ENCODE measurements around the gene MYOC.
"Not testable (repeated sequence)": the region's sequence is repeated elsewhere in the genome, so short reads cannot be mapped to it uniquely, and the experiment has no call there.

Gene MYOC

DNA sequence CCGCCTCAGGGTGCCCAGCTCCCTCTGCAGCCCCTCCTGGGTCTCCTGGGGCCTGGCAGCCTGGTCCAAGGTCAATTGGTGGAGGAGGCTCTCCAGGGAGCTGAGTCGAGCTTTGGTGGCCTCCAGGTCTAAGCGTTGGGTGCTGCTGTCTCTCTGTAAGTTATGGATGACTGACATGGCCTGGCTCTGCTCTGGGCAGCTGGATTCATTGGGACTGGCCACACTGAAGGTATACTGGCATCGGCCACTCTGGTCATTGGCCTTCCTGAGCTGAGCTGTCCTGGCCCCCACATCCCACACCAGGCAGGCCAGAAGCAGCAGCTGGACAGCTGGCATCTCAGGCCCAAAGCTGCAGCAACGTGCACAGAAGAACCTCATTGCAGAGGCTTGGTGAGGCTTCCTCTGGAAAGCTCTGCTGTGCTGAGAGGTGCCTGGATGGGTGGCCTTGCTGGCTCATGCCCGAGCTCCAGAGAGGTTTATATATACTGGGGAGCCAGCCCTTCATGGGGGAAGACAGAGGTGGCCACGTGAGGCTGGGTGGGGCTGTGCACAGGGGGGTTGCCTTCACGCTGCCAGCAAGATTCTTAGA is at the start of gene MYOC:
Gene MYOC, minus strand, starts transcription at position 455 of the 589 bp plus-strand sequence. Its CDS starts 77 bp downstream, at position 378.
- no peak for DNase-seq (ENCODE audit: low spot score)

DNA sequence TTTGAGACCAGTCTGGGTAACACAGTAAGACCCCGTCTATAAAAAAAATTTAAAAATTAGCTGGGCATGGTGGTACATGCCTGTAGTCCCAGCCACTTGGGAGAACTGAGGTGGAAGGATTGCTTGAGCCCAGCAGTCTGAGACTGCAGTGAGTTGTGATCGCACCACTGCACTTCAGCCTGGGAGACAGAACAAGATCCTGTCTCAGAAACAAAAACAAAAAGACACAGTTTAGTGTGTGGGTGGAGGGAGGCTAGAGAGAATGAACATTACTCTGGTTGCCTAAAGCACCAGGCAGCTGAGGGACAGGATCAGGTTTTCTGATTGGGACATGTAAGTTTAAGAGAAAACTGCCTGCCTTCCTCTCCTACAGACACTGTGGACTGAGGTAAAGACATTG is 47.0 kb upstream of the MYOC start:
- no peak for DNase-seq (ENCODE audit: low spot score)

DNA sequence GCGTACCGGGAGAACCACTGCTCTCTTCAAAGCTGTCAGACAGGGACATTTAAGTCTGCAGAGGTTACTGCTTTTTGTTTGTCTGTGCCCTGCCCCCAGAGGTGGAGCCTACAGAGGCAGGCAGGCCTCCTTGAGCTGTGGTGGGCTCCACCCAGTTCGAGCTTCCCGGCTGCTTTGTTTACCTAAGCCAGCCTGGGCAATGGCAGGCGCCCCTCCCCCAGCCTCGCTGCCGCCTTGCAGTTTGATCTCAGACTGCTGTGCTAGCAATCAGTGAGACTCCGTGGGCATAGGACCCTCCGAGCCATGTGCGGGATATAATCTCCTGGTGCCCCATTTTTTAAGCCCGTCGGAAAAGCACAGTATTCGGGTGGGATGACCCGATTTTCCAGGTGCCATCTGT is 43.3 kb upstream of the MYOC start:
- not testable (repeated sequence) for DNase-seq (ENCODE audit: low spot score)

DNA sequence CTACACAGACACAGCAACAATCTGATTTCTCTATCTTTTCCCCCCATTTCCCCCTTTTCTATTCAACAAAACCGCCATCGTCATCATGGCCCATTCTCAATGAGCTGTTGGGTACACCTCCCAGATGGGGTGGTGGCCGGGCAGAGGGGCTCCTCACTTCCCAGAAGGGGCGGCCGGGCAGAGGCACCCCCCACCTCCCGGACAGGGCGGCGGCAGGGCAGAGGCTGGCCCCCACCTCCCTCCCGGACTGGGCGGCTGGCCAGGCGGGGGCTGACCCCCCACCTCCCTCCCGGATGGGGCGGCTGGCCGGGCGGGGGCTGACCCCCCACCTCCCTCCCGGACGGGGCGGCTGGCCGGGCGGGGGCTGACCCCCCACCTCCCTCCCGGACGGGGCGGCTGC is 41.1 kb upstream of the MYOC start:
- not testable (repeated sequence) for DNase-seq (ENCODE audit: low spot score)

DNA sequence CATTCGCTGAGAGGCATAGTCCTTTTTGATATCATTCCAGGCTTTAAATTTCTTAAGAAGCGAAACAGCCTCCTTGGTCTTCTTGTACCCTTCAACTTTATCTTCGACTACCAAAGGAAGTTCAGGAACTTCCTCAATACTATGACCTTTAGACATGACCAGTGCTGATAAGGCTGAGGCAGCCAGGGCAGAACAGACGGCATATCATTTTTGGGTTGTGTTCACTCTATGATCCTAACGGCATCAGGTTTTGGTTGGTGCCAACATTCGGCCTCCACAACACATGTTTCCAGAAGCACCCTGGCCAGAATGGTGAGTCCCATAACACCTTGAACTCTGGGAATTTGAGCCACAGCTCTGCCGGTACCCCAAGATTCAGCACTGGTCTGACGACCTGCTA is 31.4 kb upstream of the MYOC start:
- DNase-seq (ENCODE audit: low spot score) = no peak

DNA sequence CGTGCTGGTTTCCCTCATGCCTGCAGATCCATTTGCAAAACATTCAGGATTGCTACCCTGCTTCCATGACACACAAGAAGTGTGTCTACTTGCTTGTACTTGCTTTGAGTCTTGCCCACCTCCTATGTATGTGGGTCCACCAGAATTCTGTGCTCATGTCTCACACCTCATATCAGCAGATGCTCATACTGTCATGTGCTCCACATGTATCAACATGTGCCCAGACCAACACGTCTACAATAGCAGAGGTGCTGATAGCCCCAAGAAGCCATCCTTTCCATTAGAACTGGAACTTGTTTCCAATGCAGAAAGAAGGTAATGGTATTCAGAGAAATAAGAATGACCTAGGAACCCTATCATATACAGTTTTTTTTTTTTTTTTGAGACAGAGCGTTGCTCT is 27.9 kb upstream of the MYOC start:
- no peak for DNase-seq (ENCODE audit: low spot score)

GRCh38 chr1:171676823-171677222 is 24.3 kb upstream of the MYOC start:
- DNase-seq (ENCODE audit: low spot score) = no peak

DNA sequence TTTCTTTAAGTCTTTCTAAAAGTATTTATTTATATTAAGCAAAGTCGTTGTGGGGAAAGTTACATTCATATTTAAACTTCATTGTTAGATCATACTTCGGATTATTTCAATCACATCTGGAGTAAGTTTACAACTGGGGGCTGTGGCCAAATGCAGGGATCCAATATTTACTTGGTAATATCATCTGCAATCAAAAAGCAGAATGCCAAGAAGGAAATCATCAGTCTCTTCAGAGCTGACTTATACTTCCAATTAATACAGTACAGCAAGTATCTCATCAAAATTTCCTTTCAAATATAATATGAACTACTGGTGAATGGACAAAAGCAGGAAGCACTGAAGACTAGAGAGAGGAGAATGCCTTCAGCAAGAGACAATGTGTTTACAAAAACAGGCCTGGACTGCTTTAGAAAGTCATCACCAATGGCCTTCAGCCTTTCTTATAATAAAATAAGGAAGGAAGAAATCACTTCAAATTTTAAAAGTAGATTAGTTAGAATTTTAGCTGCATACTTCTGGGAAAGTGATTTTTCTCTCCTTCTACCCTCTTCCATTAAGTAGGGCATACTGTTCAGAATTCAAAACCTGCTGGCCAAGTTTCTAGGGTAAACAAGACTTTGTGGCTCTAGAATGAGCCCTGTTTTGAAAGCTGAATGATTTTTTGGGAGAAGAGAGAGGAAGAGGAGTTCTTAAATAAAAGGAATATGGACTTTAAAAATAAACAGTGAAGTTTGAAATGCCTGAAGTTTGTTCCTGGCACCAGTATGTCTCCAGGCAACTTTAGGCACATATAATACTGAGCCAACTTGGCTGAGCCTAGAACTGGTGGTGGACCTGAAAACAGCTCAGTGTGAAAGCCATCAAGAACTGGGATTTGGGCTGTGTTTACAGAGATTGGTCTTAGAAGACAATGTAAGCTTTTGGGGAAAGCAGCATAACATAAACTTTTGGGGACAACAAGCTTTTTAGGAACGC is 22.2 kb upstream of the MYOC start:
- no peak for DNase-seq (ENCODE audit: low spot score)

DNA sequence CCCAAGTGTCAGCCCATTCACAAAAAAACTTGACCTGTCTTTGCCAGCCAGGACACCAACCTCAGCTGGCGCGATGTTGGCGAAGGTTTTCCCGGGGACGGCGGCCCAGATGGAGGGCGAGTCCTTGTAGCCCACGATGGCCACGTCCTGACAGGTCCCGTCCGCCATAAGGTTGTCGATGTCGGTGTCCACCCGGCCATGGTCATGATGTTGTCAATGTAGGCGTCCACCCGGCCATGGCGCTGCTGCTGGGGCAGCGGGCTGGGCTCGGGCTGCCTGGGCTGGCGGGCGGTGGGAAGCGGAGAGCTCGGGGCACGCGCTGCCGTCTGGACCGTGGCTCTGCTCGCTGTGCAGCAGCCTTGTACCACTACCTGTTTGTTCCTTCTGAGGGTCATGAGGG is 18.3 kb upstream of the MYOC start:
- DNase-seq (ENCODE audit: low spot score) = no peak

- DNase-seq (ENCODE audit: low spot score) = no peak
Measured at GRCh38 chr1:171668372-171668771, 15.9 kb upstream of the MYOC start.

GRCh38 chr1:171666114-171666769 is 13.8 kb upstream of the MYOC start:
- no peak for DNase-seq (ENCODE audit: low spot score)

DNA sequence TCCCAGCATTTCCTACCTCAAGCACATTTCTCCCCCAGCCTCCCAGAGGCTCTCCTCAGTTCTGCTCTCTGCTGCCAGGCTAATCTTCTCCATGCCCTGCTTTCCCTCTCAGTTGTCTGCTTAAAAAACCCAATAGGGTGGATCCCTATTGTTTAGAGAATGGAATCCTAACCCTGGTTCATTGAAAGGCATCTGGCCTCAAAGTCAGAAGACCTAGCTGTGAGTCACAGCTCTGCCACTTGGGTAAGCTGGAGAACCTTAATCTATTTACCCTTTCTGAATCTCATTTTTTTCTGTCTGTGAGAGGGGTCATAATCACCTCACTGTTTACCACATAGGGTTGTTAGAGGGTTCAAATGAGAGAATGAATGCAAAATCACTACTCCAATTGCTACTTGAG is 12.5 kb upstream of the MYOC start:
- DNase-seq (ENCODE audit: low spot score) = no peak

DNA sequence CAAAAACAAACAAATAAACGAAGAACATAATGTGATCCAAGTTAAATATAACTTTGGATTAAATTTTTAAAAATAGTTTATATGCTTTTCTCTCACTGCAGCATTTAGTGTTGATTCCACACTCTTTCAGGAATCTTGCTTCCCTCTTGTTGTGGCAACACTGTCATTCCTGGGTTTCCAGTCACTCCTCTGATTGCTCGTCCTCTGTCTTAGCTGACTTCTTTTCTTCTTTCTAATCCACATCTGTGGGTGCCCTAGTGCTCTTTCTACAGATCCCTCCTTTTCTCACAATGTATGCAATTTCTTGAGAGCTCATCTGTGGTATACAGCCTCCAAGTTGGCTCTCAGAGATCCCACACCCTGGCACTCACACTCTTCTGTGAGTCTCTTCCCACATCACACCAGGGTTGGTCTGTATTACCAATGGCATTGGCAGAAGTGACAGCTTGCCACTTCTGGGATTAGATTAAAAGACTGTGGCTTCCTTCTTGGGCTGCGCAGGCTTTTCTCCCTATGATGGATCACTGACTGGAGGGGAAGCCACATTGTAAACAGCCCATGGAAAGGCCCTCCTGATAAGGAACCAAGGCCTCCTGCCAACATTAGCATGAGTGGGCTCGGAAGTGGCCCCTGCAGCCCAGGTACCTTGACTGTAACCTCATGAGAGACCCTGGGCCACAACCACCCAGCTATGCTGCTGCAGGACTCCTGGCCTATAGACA is 11.5 kb upstream of the MYOC start:
- DNase-seq (ENCODE audit: low spot score) = no peak

DNA sequence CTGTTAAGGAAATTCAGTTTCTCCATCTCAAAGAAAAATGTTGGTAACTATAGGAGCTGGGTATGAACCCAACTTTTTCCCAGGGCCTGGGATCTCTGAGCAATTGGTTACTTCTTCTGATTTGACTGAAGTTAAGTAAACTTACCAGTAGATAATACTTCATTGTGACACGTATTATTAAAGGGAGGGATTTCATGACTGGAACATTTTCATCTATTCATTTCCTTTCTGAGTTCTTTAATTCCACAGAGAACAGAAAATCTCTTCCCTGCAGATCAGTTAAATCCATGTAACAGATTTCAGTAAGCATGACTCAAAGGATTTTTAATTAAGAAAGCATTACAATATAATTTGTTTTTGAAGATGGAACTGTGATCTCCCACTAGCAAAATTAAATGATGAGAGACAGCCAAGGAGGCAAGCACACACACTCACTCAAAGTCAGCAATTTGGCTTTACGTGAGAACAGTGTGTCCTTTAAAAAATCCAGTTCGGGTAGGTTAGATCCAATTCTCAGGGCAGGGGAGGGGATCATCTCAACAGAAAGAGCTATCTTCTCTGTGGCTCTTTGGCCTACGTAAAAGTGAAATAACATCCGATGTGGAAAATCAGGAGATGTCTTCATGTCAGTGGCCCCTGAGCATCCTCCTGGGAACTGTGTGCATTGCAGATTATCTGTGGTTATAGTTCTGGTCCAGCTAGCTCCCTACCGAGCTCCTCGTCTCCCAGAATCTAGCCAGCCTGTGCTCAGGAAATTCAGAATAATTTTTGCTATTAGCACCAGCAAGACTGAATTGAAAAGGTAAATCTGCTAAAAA is 10.8 kb upstream of the MYOC start:
- no peak for DNase-seq (ENCODE audit: low spot score)

- DNase-seq (ENCODE audit: low spot score) = no peak
Measured at GRCh38 chr1:171661076-171661650, 8.7 kb upstream of the MYOC start.

GRCh38 chr1:171656206-171656605 is 3.7 kb upstream of the MYOC start:
- not testable (repeated sequence) for DNase-seq (ENCODE audit: low spot score)

DNA sequence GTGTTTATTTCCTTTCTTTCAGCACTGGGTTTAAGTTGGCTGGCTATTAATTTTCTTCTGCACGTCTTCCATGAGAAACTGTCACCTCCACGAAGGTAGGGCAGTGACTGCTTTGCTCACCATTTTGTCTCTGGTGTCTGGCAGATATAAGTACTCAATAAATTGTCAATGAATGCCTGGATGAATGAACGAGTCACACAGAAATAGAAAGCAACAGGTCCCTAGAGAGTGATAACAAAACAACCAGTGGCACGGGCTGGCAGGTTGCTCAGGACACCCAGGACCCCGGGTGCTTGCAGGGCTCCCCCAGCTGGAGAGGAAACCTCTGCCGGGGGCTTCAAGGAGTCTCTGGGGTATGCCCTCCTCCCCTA is 3.2 kb upstream of the MYOC start:
- no peak for DNase-seq (ENCODE audit: low spot score)

GRCh38 chr1:171654942-171655745 is 2.7 kb upstream of the MYOC start:
- DNase-seq (ENCODE audit: low spot score) = peak; percentile 53

DNA sequence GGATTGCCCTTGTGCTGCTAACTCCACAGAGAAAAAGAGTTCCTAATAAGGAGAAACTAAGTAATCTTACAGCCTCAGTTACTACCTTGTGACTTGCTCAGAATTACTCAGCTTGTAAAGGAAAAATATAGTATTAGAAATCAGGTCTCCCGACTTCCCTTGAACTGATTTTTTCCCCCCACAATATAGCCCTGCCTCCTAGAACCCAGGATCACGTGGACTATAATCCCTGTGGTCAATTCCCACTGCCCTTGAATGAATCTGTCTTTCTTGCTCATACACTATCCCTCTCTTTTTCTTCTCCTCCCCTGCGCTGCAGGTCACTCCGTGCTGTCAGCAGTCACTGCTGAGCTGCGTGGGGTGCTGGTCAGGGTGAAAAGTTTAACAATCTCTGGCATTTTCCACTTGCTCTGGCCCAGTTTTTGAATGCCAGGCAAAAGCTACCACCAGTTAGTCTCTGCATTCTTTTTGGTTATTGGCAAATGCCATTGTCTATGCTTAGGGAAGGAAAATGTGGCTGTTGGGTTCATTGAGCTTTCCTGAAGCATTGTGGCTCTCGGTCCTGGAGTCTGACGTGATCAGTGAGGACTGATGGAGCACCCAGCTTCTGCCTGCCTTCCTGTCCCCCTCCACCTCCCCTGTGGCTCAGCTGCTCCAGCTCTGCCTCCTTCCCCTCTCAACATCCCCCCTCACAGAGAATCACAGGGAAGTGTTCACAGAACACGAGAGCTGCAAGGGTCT is 1.9 kb upstream of the MYOC start:
- no peak for DNase-seq (ENCODE audit: low spot score)

Data from CD4-positive, alpha-beta T cell treated with Interleukin-6 at 100 ng/mL for 8 hours (primary cell).